PFSK-1 (cell line): ENCODE data around the gene GRHPR.

Experiments
- FOXP2 ChIP-seq: optimal IDR thresholded peaks from 2 replicates; pipeline ENCODE3; 2011; ENCODE audit warnings: borderline replicate concordance, control low read depth, inconsistent platforms; ENCODE audit not compliant: insufficient read depth; ENCODE audit errors: extremely low read length, extremely low read depth
- POLR2AphosphoS5 ChIP-seq: IDR thresholded peaks from 2 replicates; pipeline ENCODE4 v1.6.1; 2012; ENCODE audit warnings: low read depth, mild to moderate bottlenecking, control low read depth, low read length, moderate library complexity
- REST ChIP-seq, 2 experiments: IDR thresholded peaks; 2 replicates each; pipeline versions ENCODE4 v1.6.1 to v1.8.0; 2011 to 2012; ENCODE audit warnings: low read depth in 2 of 2, low read length in 2 of 2, control low read depth in 1 of 2, inconsistent platforms in 1 of 2, mild to moderate bottlenecking in 1 of 2, moderate library complexity in 1 of 2; ENCODE audit not compliant: insufficient read depth in 1 of 2
- SIN3A ChIP-seq: IDR thresholded peaks from 2 replicates; pipeline ENCODE4 v1.6.1; 2012; ENCODE audit warnings: mild to moderate bottlenecking, low read length, moderate library complexity, borderline replicate concordance; ENCODE audit not compliant: insufficient read depth
- TAF1 ChIP-seq: IDR thresholded peaks from 2 replicates; pipeline ENCODE4 v1.6.1; 2012; ENCODE audit warnings: low read length, control low read depth, borderline replicate concordance; ENCODE audit not compliant: insufficient read depth

Gene GRHPR

GRCh38 chr9:37445832-37446231 is 23.3 kb downstream of the GRHPR start:
- TF ChIP-seq REST (IDR thresholded peaks at IDR 0.05; ENCODE audit: insufficient read depth in 1 of 2, low read depth in 2 of 2, low read length in 2 of 2) (no peak), POLR2AphosphoS5 (no peak), FOXP2 (no peak), TAF1 (no peak), SIN3A (no peak)

DNA sequence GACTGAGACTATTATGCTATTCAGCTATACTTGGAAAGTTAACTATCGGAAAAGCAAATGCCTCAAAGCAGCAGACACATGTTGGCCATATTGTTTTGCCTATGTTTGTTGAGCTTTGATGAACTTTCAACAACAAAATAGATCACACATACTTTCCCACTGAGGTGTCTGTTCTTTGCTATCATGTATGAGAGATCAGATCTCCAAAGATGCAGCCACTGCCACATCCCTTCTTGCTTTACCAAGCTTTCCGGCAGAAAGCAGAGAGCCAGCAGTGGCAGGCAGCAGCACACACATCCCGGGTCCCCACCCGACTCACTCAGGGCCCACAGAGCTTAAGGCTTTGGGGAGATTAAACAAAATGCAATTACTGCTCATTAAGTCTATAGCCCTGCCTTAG is 23.9 kb downstream of the GRHPR start:
- TF ChIP-seq POLR2AphosphoS5 = no peak
- TF ChIP-seq REST (IDR thresholded peaks at IDR 0.05; ENCODE audit: insufficient read depth in 1 of 2, low read depth in 2 of 2, low read length in 2 of 2) = no peak
- no peak for TF ChIP-seq TAF1
- TF ChIP-seq FOXP2 = no peak
- no peak for TF ChIP-seq SIN3A

DNA sequence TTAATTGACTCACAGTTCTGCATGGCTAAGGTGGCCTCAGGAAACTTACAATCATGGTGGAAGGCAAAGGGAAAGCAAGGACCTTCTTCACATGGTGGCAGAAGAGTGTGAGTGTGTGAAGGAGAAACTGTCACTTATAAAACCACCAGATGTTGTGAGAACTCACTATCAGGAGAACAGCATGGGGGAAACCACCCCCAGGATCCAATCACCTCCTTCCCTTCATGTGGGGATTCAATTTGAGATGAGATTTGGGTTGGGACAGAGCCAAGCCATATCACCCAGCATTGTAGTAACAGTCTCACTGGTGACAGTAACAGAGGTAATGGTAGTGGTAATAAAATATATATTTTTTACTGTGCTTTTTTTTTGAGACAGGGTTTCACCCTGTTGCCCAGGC is 24.6 kb downstream of the GRHPR start:
- no peak for TF ChIP-seq FOXP2
- TF ChIP-seq SIN3A = no peak
- no peak for TF ChIP-seq POLR2AphosphoS5

- TF ChIP-seq TAF1 = no peak
- TF ChIP-seq FOXP2 = no peak
- no peak for TF ChIP-seq POLR2AphosphoS5
- no peak for TF ChIP-seq REST (IDR thresholded peaks at IDR 0.05; ENCODE audit: insufficient read depth in 1 of 2, low read depth in 2 of 2, low read length in 2 of 2)
Observed at GRCh38 chr9:37449862-37450632, 27.6 kb downstream of the GRHPR start.

DNA sequence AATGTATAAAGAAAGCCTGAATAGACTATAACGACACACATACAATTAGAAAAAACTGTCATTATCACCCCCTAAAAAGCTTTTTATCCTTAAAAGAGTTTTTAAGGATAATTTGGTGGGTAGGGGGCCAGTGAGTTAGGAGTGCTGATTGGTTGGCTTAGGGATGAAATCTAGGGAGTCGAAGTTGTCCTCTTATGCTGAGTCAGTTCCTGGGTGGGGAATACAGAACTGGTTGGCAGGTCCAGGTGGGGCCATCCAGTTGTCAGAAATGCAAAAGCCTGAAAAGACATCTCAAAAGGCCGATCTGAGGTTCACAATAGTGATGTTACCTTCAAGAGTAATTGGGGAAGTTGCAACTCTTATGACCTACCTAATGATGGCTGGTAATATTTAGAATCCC is 29.1 kb downstream of the GRHPR start:
- TF ChIP-seq SIN3A = no peak
- no peak for TF ChIP-seq TAF1
- no peak for TF ChIP-seq FOXP2

GRCh38 chr9:37452611-37453010 is 30.1 kb downstream of the GRHPR start:
- TF ChIP-seq POLR2AphosphoS5 (no peak), SIN3A (no peak), FOXP2 (no peak), TAF1 (no peak), REST (IDR thresholded peaks at IDR 0.05; ENCODE audit: insufficient read depth in 1 of 2, low read depth in 2 of 2, low read length in 2 of 2) (no peak)
